ENCODE measurements around the gene MAP2K3.

Gene MAP2K3

GRCh38 chr17:21298056-21298982, 13.8 kb downstream of the MAP2K3 start:
- no peak overlapping the region for H3K4me3 ChIP-seq (ENCODE audit: low read depth, low read length)
- H3K27ac ChIP-seq (ENCODE audit: low read depth, low read length) = no peak overlapping the region
- no peak overlapping the region for H2AFZ ChIP-seq (ENCODE audit: low read length, unreplicated experiment)
- H3K4me1 ChIP-seq (ENCODE audit: control insufficient read depth, insufficient read depth, low read length, unreplicated experiment) = no peaks in the 10 kb centered on the region
- H3K79me2 ChIP-seq (ENCODE audit: control insufficient read depth, insufficient read depth, low read length, unreplicated experiment) = peaks cover 42% of the 10 kb centered on the region
- H3K36me3 ChIP-seq (ENCODE audit: insufficient read depth, low read length) = peaks cover 7% of the 10 kb centered on the region; the same call in 1 of the 2 replicates
- H3K27me3 ChIP-seq (ENCODE audit: insufficient read depth, low read length) = no peaks in the 10 kb centered on the region

- Histone ChIP-seq H3K36me3 (ENCODE audit: insufficient read depth, low read length) (peaks cover 7% of the 10 kb centered on the region; the same call in 1 of the 2 replicates), H2AFZ (ENCODE audit: low read length, unreplicated experiment) (no peak overlapping the region), H3K79me2 (ENCODE audit: control insufficient read depth, insufficient read depth, low read length, unreplicated experiment) (peaks cover 35% of the 10 kb centered on the region), H3K27me3 (ENCODE audit: insufficient read depth, low read length) (no peaks in the 10 kb centered on the region), H3K4me1 (ENCODE audit: control insufficient read depth, insufficient read depth, low read length, unreplicated experiment) (no peaks in the 10 kb centered on the region), H3K27ac (ENCODE audit: low read depth, low read length) (no peak overlapping the region), H3K4me3 (ENCODE audit: low read depth, low read length) (no peak overlapping the region)
These were observed 14.5 kb downstream of the MAP2K3 start for GRCh38 chr17:21298983-21299519.

GRCh38 chr17:21299981-21300600, 15.6 kb downstream of the MAP2K3 start:
- H3K27ac ChIP-seq (ENCODE audit: low read depth, low read length) = no peak overlapping the region
- no peak overlapping the region for H3K4me3 ChIP-seq (ENCODE audit: low read depth, low read length)
- peaks cover 24% of the 10 kb centered on the region for H3K79me2 ChIP-seq (ENCODE audit: control insufficient read depth, insufficient read depth, low read length, unreplicated experiment)
- H3K36me3 ChIP-seq (ENCODE audit: insufficient read depth, low read length) = peaks cover 9% of the 10 kb centered on the region; the same call in 1 of the 2 replicates
- no peak overlapping the region for H2AFZ ChIP-seq (ENCODE audit: low read length, unreplicated experiment)
- H3K4me1 ChIP-seq (ENCODE audit: control insufficient read depth, insufficient read depth, low read length, unreplicated experiment) = no peaks in the 10 kb centered on the region
- no peaks in the 10 kb centered on the region for H3K27me3 ChIP-seq (ENCODE audit: insufficient read depth, low read length)

GRCh38 chr17:21300601-21301571, 16.4 kb downstream of the MAP2K3 start:
- H3K27ac ChIP-seq (ENCODE audit: low read depth, low read length) = no peak overlapping the region
- peaks cover 9% of the 10 kb centered on the region; the same call in 1 of the 2 replicates for H3K36me3 ChIP-seq (ENCODE audit: insufficient read depth, low read length)
- peaks cover 17% of the 10 kb centered on the region for H3K79me2 ChIP-seq (ENCODE audit: control insufficient read depth, insufficient read depth, low read length, unreplicated experiment)
- no peak overlapping the region for H2AFZ ChIP-seq (ENCODE audit: low read length, unreplicated experiment)
- no peak overlapping the region for H3K4me3 ChIP-seq (ENCODE audit: low read depth, low read length)
- H3K27me3 ChIP-seq (ENCODE audit: insufficient read depth, low read length) = no peaks in the 10 kb centered on the region
- no peaks in the 10 kb centered on the region for H3K4me1 ChIP-seq (ENCODE audit: control insufficient read depth, insufficient read depth, low read length, unreplicated experiment)

- Histone ChIP-seq H3K36me3 (ENCODE audit: insufficient read depth, low read length) (peaks cover 9% of the 10 kb centered on the region; the same call in 1 of the 2 replicates), H2AFZ (ENCODE audit: low read length, unreplicated experiment) (no peak overlapping the region), H3K27me3 (ENCODE audit: insufficient read depth, low read length) (no peaks in the 10 kb centered on the region), H3K79me2 (ENCODE audit: control insufficient read depth, insufficient read depth, low read length, unreplicated experiment) (peaks cover 8% of the 10 kb centered on the region), H3K4me3 (ENCODE audit: low read depth, low read length) (no peak overlapping the region), H3K27ac (ENCODE audit: low read depth, low read length) (no peak overlapping the region), H3K4me1 (ENCODE audit: control insufficient read depth, insufficient read depth, low read length, unreplicated experiment) (no peaks in the 10 kb centered on the region)
These were observed 17.4 kb downstream of the MAP2K3 start for GRCh38 chr17:21301593-21302550.

- Histone ChIP-seq H3K79me2 (ENCODE audit: control insufficient read depth, insufficient read depth, low read length, unreplicated experiment) (no peaks in the 10 kb centered on the region), H3K36me3 (ENCODE audit: insufficient read depth, low read length) (peaks cover 9% of the 10 kb centered on the region; the same call in 1 of the 2 replicates), H3K27me3 (ENCODE audit: insufficient read depth, low read length) (no peaks in the 10 kb centered on the region), H3K27ac (ENCODE audit: low read depth, low read length) (no peak overlapping the region), H2AFZ (ENCODE audit: low read length, unreplicated experiment) (no peak overlapping the region), H3K4me1 (ENCODE audit: control insufficient read depth, insufficient read depth, low read length, unreplicated experiment) (no peaks in the 10 kb centered on the region), H3K4me3 (ENCODE audit: low read depth, low read length) (no peak overlapping the region)
These were observed 18.4 kb downstream of the MAP2K3 start for GRCh38 chr17:21302711-21303425.

- peaks cover 12% of the 10 kb centered on the region; the same call in 1 of the 2 replicates for H3K36me3 ChIP-seq (ENCODE audit: insufficient read depth, low read length)
- H3K4me1 ChIP-seq (ENCODE audit: control insufficient read depth, insufficient read depth, low read length, unreplicated experiment) = no peaks in the 10 kb centered on the region
- H3K79me2 ChIP-seq (ENCODE audit: control insufficient read depth, insufficient read depth, low read length, unreplicated experiment) = no peaks in the 10 kb centered on the region
- no peak overlapping the region for H3K27ac ChIP-seq (ENCODE audit: low read depth, low read length)
- H3K4me3 ChIP-seq (ENCODE audit: low read depth, low read length) = no peak overlapping the region
- H3K27me3 ChIP-seq (ENCODE audit: insufficient read depth, low read length) = no peaks in the 10 kb centered on the region
- no peak overlapping the region for H2AFZ ChIP-seq (ENCODE audit: low read length, unreplicated experiment)
These were observed 19.0 kb downstream of the MAP2K3 start for GRCh38 chr17:21303441-21304065.

GRCh38 chr17:21304091-21304490, 19.6 kb downstream of the MAP2K3 start:
- H3K4me1 ChIP-seq (ENCODE audit: control insufficient read depth, insufficient read depth, low read length, unreplicated experiment) = no peaks in the 10 kb centered on the region
- no peak overlapping the region for H2AFZ ChIP-seq (ENCODE audit: low read length, unreplicated experiment)
- H3K79me2 ChIP-seq (ENCODE audit: control insufficient read depth, insufficient read depth, low read length, unreplicated experiment) = no peaks in the 10 kb centered on the region
- peaks cover 14% of the 10 kb centered on the region; the same call in 1 of the 2 replicates for H3K36me3 ChIP-seq (ENCODE audit: insufficient read depth, low read length)
- no peaks in the 10 kb centered on the region for H3K27me3 ChIP-seq (ENCODE audit: insufficient read depth, low read length)
- H3K4me3 ChIP-seq (ENCODE audit: low read depth, low read length) = no peak overlapping the region
- no peak overlapping the region for H3K27ac ChIP-seq (ENCODE audit: low read depth, low read length)
